ENCODE data around the gene SLC6A13. TPM values are rescaled to one million over a fixed set of nuclear protein-coding genes. Genes with fewer than 3 reads are reported as not detected.

Gene SLC6A13
- total and polyA plus RNA-seq, 4 donors: 0.90 TPM; not detected in 3

DNA sequence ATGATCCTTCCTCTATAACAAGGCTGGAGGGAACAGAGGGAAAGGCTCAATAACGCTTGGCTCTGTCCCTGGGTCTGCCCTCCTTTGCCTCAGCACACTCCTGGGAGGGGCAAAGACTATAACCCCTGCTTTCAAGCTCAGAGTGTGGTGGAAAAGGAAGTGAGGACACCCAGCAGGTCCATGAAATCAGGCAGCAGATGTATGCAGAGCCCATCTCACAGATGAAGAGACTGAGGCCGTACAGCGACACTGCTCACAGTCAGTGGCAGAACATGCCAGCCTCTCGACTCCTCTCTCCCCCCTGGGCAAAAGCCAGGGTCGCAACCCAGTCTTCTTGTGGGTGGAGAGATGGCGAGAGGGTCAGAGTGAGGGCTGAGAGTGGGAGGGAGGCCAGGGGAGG is 88.5 kb downstream of the SLC6A13 start:
- Histone ChIP-seq H3K27me3 (ENCODE audit: control insufficient read depth in 1 of 2, insufficient read depth in 2 of 2, low read length in 1 of 2) (no peaks in the 10 kb centered on the region), H3K4me3 (ENCODE audit: low read length in 2 of 2) (no peak overlapping the region), H3K4me1 (ENCODE audit: control insufficient read depth in 1 of 2, insufficient read depth in 2 of 2, low read length in 2 of 2) (no peaks in the 10 kb centered on the region), H3K27ac (ENCODE audit: low read depth in 1 of 2, low read length in 2 of 2) (no peak overlapping the region), H3K36me3 (ENCODE audit: control insufficient read depth in 1 of 2, insufficient read depth in 2 of 2, low read length in 1 of 2) (no peaks in the 10 kb centered on the region), H3K9me3 (ENCODE audit: control insufficient read depth, low read length) (no peaks in the 10 kb centered on the region)
- intact Hi-C loops (cut with DNase I): no loop called here
- no peak for ATAC-seq (ENCODE audit: low FRiP score)
- no peak for DNase-seq
- 79 to 84% methylated on average over 6 of the region's 6 CpGs for WGBS, 2 donors

GRCh38 chr12:172732-173161 is 89.9 kb downstream of the SLC6A13 start:
- intact Hi-C loops (cut with DNase I): no loop called here
- DNase-seq (no peak), ATAC-seq (ENCODE audit: low FRiP score) (no peak)
- no peak overlapping the region for H3K27ac ChIP-seq (ENCODE audit: low read depth in 1 of 2, low read length in 2 of 2)
- H3K9me3 ChIP-seq (ENCODE audit: control insufficient read depth, low read length): no peaks in the 10 kb centered on the region
- no peaks in the 10 kb centered on the region for H3K27me3 ChIP-seq (ENCODE audit: control insufficient read depth in 1 of 2, insufficient read depth in 2 of 2, low read length in 1 of 2)
- no peaks in the 10 kb centered on the region for H3K36me3 ChIP-seq (ENCODE audit: control insufficient read depth in 1 of 2, insufficient read depth in 2 of 2, low read length in 1 of 2)
- H3K4me1 ChIP-seq (ENCODE audit: control insufficient read depth in 1 of 2, insufficient read depth in 2 of 2, low read length in 2 of 2): no peaks in the 10 kb centered on the region
- no peak overlapping the region for H3K4me3 ChIP-seq (ENCODE audit: low read length in 2 of 2)
- 93 to 95% methylated on average over 14 to 15 of the region's 15 CpGs for WGBS, 2 donors

DNA sequence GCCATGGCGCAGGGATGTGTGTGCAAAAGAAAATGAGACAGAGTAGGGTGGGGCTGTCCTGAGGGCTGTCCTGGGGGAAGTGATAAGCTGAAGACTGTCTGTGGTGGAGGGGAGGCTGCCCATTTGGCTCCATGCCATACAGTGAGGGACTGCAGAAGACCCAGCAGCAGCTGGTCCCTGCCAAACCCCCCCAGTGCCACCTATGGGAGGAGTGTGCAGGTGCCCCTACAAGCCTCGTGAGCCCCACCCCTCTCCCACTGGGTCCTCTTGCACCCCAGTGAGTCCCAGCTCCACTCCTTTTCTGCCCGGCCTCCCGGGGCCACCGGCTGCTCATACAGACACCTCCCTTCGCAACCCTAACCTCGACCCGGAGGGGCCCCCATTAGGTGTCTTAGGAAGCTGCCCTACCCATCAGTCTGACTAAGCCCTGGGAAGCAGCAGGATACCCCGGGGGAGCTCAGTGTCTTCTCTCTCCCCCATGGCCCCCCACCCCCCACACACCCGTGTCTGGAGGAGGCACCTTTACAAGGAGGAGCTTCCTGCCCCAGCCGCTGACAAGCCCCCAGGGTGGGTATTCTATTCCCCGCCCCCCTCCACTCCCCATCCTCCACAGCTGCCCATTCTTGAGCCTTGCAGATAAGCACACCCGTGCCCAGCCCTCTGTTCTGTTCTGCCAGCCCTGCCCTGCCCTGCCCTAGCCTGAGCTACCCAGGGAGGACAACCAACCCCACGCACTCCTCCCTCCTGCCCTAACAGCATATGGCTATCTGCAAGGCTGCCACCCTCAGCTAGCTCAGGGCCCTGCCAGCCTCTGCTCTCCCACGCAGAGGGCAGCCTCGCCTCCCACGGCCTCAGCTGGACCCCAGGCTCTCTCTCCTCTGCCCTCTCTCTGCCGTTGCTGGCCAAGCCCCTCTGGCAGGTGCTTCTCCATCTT is 90.6 kb downstream of the SLC6A13 start:
- DNase-seq (no peak), ATAC-seq (ENCODE audit: low FRiP score) (no peak)
- Histone ChIP-seq H3K4me1 (ENCODE audit: control insufficient read depth in 1 of 2, insufficient read depth in 2 of 2, low read length in 2 of 2) (no peaks in the 10 kb centered on the region), H3K9me3 (ENCODE audit: control insufficient read depth, low read length) (no peaks in the 10 kb centered on the region), H3K36me3 (ENCODE audit: control insufficient read depth in 1 of 2, insufficient read depth in 2 of 2, low read length in 1 of 2) (no peaks in the 10 kb centered on the region), H3K27me3 (ENCODE audit: control insufficient read depth in 1 of 2, insufficient read depth in 2 of 2, low read length in 1 of 2) (no peaks in the 10 kb centered on the region), H3K27ac (ENCODE audit: low read depth in 1 of 2, low read length in 2 of 2) (no peak overlapping the region), H3K4me3 (ENCODE audit: low read length in 2 of 2) (no peak overlapping the region)
- intact Hi-C loops (cut with DNase I): no loop called here
- 76 to 78% methylated on average over 16 to 18 of the region's 18 CpGs for WGBS, 2 donors

DNA sequence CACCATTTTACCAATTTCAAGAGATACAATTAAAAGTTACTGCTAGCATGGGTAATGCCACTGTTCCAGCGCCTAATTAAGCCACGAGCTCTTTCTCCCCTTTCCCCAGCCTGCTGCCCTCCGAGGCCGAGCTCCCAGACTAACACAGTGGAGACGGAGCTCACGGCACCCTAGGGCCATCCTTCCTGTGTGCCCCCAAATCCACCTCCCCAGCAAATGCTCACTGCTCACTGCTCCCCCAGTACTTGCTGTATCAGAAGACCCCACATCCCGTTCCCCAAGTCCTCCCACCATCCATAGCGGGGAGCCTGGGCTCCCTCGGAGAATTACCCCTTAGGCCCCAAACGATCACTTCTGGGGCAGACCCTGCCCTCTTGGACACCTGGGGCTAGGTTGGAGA is 91.4 kb downstream of the SLC6A13 start:
- no peaks in the 10 kb centered on the region for H3K36me3 ChIP-seq (ENCODE audit: control insufficient read depth in 1 of 2, insufficient read depth in 2 of 2, low read length in 1 of 2)
- WGBS, 2 donors: 91 to 94% methylated on average over 10 of the region's 10 CpGs
- intact Hi-C loops (cut with DNase I): no loop called here
- no peak overlapping the region for H3K4me3 ChIP-seq (ENCODE audit: low read length in 2 of 2)
- no peak for ATAC-seq (ENCODE audit: low FRiP score)
- no peak overlapping the region for H3K27ac ChIP-seq (ENCODE audit: low read depth in 1 of 2, low read length in 2 of 2)
- DNase-seq: no peak
- no peaks in the 10 kb centered on the region for H3K4me1 ChIP-seq (ENCODE audit: control insufficient read depth in 1 of 2, insufficient read depth in 2 of 2, low read length in 2 of 2)
- no peaks in the 10 kb centered on the region for H3K27me3 ChIP-seq (ENCODE audit: control insufficient read depth in 1 of 2, insufficient read depth in 2 of 2, low read length in 1 of 2)
- no peaks in the 10 kb centered on the region for H3K9me3 ChIP-seq (ENCODE audit: control insufficient read depth, low read length)

Other genes with a start within 250 kb of the SLC6A13 start
- gene IQSEC3, start 196.1 kb downstream of the SLC6A13 start, total RNA-seq: 1 to 10 TPM; 3.0 to 6.4 TPM
- under 1 TPM in 1 of 2 donors, not detected in 1; 0.15 TPM for gene IQSEC3, start 196.1 kb downstream of the SLC6A13 start, polyA plus RNA-seq
- 1 to 10 TPM; 1.3 to 2.2 TPM for gene SLC6A12, start 48.7 kb downstream of the SLC6A13 start, total RNA-seq
- under 1 TPM in 1 of 2 donors, not detected in 1; 0.38 TPM for gene SLC6A12, start 48.7 kb downstream of the SLC6A13 start, polyA plus RNA-seq
- gene KDM5A, start 126.5 kb upstream of the SLC6A13 start, total RNA-seq: 10 to 100 TPM; 60.1 to 90.5 TPM
- gene KDM5A, start 126.5 kb upstream of the SLC6A13 start, polyA plus RNA-seq: 10 to 100 TPM in 1 of 2 donors, 1 to 10 TPM in 1; 6.6 to 13.6 TPM
- 1 to 10 TPM; 3.4 to 4.4 TPM for gene CCDC77, start 138.8 kb upstream of the SLC6A13 start, total RNA-seq
- 1 to 10 TPM; 6.2 to 9.9 TPM for gene CCDC77, start 138.8 kb upstream of the SLC6A13 start, polyA plus RNA-seq
- gene B4GALNT3, start 197.1 kb upstream of the SLC6A13 start, total RNA-seq: 10 to 100 TPM; 17.4 to 29.9 TPM
- 10 to 100 TPM; 10.3 to 20.3 TPM for gene B4GALNT3, start 197.1 kb upstream of the SLC6A13 start, polyA plus RNA-seq

Data from aorta (tissue), 5 donors.